ENCODE results near the gene NPIPB13.
"Not testable (repeated sequence)": the region's sequence is repeated elsewhere in the genome, so short reads cannot be mapped to it uniquely, and the experiment has no call there.

The NPIPB13 gene

DNA sequence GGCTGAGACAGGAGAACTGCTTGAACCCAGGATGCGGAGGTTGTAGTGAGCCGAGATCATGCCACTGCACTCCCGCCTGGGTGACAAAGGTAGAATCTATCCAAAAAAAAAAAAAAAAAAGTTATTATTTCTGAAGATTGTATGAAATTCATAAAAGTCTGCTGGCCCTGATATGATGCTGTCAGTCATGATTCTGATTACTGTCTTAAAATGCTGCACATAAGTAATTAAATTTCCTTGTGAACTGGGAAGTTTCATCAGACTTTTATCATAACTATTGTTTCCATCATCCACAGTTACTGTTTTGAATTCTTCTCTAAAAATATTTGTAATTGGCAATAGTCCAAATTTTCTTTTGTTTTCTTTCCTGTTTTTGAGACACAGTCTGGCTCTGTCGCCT lies at the start of gene NPIPB13:
Gene NPIPB13 (minus strand): TSS at position 101 of the 400 bp plus-strand sequence. CDS start 2,906 bp downstream, outside the sequence.
- not testable (repeated sequence) for DNase-seq (ENCODE audit: low read depth in 3 of 3)

DNA sequence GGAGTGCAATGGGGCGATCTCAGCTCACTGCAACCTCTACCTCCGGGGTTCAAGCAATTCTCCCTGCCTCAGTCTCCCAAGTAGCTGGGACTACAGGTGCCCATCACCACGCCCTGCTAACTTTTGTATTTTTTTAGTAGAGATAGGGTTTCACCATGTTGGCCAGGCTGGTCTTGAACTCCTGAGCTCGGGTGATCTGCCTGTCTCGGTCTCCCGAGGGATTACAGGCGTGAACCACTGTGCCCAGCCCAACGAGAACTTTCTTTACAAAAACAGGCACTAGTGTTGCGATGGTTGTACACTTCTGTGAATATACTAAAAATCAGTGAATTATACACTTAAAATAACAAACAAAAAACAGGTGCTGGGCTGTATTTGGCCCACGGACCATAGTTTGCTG lies 34.1 kb upstream of the NPIPB13 start:
- DNase-seq (ENCODE audit: low read depth in 3 of 3), result not testable (repeated sequence)

GRCh38 chr16:30278523-30278922 lies 30.2 kb upstream of the NPIPB13 start:
- DNase-seq (ENCODE audit: low read depth in 3 of 3), result not testable (repeated sequence)

GRCh38 chr16:30217082-30217481 lies 31.2 kb downstream of the NPIPB13 start:
- DNase-seq (ENCODE audit: low read depth in 3 of 3), result not testable (repeated sequence)

- not testable (repeated sequence) for DNase-seq (ENCODE audit: low read depth in 3 of 3)
Observed at GRCh38 chr16:30211414-30211813, 36.9 kb downstream of the NPIPB13 start.

GRCh38 chr16:30209032-30209431 lies 39.2 kb downstream of the NPIPB13 start:
- not testable (repeated sequence) for DNase-seq (ENCODE audit: low read depth in 3 of 3)

DNA sequence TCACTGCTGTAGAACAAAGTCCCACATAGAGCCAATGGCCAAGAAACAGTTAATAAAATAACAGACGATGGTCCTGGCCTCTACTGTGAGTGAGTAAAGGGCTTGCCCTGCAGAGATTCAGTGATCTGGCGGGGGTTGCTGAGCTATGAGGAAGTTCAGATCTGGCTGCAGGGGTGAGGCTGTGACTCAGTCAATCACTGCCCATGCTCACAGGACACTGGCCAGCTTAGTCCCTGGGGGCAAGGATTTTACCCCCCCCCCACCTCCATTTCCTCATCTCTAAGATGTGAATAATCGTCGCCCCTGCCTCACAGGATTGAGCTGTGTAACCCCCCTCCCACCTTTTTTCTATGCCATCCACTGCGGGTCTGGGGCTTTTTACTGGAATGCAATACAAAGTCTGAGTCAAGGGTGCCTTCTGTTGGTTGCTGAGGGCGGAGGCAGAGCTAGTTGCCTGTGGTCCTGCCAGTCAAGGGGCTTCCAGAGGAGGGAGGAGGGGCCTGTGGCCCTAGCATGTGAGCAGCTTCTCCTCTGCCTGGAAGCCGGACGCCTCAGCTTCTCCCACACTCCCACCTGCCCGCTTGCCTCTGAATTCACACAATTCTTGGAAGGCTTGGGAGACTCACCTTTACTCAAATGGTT lies 41.1 kb downstream of the NPIPB13 start:
- DNase-seq (ENCODE audit: low read depth in 3 of 3), result not testable (repeated sequence)

DNA sequence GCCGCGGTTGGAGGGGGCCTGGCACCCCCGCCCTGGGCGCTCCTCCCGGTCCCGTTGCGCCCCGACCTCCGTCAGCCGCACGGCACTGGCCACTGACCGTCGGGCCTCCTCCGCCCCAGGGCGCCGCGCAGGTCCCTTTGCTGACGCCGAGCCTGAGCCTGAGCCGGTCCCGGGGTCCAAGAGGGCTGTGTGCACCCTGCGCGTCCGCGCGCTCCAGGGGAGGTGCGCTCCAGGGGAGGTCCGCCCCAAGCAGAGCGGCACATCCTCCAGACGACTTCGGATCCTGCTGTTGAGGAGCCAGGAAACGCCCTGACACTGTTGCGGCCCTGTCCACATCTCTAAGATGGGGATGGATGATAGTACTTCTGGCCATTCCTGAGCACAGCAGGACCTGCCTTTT lies 42.0 kb downstream of the NPIPB13 start:
- not testable (repeated sequence) for DNase-seq (ENCODE audit: low read depth in 3 of 3)

DNA sequence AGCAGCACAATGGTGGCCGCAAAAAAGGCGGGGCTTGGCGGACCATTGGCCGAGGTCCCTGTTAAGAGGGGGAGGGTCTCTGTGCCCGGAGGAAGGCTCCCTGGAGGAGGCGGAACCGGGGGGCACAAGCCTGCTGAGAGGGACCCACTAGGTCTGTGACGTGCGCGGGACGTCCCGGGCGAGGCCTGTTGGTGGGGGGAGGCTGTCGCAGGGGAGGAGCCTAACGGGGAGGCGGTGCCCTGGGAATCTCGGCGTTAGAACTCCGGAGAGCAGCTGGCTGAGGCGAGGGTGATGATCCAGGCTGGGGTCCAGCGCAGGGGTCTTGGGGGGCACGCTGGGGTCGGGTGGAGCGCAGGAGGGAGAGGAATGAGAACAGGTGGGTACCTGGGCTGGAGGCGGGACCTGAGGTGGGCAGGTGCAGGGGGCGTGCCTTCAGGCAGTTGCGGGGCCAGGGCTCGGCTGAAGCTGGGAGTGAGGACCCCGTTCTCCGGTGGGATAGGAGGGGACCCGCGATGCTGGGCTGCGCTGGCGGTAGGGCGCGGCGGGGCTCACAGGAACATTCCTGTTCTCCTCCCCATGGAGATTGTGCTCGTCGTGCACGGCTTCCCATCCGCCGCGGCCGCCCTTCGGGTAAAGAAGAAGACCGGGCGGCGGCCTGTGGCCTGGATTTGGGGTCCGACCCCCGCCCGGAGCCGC lies 42.6 kb downstream of the NPIPB13 start:
- not testable (repeated sequence) for DNase-seq (ENCODE audit: low read depth in 3 of 3)

DNA sequence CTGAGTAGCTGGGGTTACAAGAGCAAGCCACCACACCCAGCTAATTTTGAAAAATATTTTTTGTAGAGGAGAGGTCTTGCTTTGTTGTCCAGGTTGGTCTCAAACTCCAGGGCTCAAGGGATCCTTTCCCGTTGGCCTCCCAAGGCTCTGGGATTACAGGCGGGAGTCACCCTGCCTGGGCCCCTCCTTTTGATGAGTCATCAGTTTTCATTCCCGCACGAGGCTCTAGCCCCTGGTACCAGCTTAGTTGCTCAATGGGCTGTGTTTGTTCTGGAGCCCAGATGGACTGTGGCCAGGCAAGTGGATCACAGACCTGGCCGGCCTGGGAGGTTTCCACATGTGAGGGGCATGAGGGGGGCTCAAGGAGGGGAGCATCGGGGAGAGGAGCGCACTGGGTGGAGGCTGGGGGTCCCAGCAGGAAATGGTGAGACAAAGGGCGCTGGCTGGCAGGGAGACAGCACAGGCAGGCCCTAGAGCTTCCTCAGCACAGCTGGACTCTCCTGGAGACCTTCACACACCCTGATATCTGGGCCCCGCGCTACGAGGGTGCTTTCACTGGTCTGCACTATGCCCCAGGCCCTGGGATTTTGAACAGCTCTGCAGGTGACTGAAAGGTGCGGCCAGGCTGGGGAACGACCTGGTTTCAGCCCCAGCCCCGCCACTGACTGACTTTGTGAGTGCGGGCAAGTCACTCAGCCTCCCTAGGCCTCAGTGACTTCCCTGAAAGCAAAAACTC lies 48.5 kb downstream of the NPIPB13 start:
- not testable (repeated sequence) for DNase-seq (ENCODE audit: low read depth in 3 of 3)

GRCh38 chr16:30199049-30199448 lies 49.2 kb downstream of the NPIPB13 start, which contains the start of gene SULT1A3:
Gene SULT1A3, plus strand, starts transcription at chr16:30199255. Its CDS starts 1,474 bp downstream, at chr16:30200729.
- DNase-seq (ENCODE audit: low read depth in 3 of 3), result not testable (repeated sequence)
